HepG2 (cell line): ENCODE data around the gene NDRG3. TPM values are rescaled to one million over a fixed set of nuclear protein-coding genes. Genes with fewer than 3 reads are reported as not detected.

ENCODE experiments used
- CENPT ChIP-seq: sonication (generic); formaldehyde crosslinking; IDR thresholded peaks from 2 replicates; pipeline ENCODE4 v1.8.0; 2022; ENCODE audit warnings: low read depth, mild to moderate bottlenecking, moderate library complexity, missing genetic modification reagents
- CERS6 ChIP-seq: sonication (generic); formaldehyde crosslinking; IDR thresholded peaks from 2 replicates; pipeline ENCODE4 v1.5.0; 2020; ENCODE audit warnings: missing genetic modification reagents
- CREM ChIP-seq, 2 experiments: sonication (generic) in 1 of 2; formaldehyde crosslinking in 1 of 2; IDR thresholded peaks; 2 replicates each; pipeline versions ENCODE4 v1.4.0 to v1.6.1; 2016 to 2020; ENCODE audit warnings: antibody characterized with exemption in 1 of 2, mild to moderate bottlenecking in 1 of 2, missing genetic modification reagents in 1 of 2
- CSRNP2 ChIP-seq: sonication (generic); formaldehyde crosslinking; conservative IDR thresholded peaks from 2 replicates; pipeline ENCODE4 v1.8.0; 2022; ENCODE audit warnings: low read depth, missing genetic modification reagents
- ERF ChIP-seq: IDR thresholded peaks from 2 replicates; pipeline ENCODE4 v1.6.1; 2018; ENCODE audit warnings: missing biosample characterization, missing genetic modification reagents
- GTF3A ChIP-seq: sonication (generic); formaldehyde crosslinking; conservative IDR thresholded peaks from 2 replicates; pipeline ENCODE4 v1.4.0; 2020; ENCODE audit warnings: mild to moderate bottlenecking, missing genetic modification reagents
- HMG20A ChIP-seq: IDR thresholded peaks from 2 replicates; pipeline ENCODE4 v1.6.1; 2016; ENCODE audit warnings: borderline replicate concordance
- HMG20B ChIP-seq: conservative IDR thresholded peaks from 2 replicates; pipeline ENCODE4 v1.6.1; 2016; ENCODE audit warnings: missing genetic modification reagents, missing compliant biosample characterization
- HOXD1 ChIP-seq: sonication (generic); formaldehyde crosslinking; IDR thresholded peaks from 2 replicates; pipeline ENCODE4 v1.5.0; 2020; ENCODE audit warnings: missing genetic modification reagents
- KLF16 ChIP-seq, 2 experiments: sonication (generic) in 1 of 2; formaldehyde crosslinking in 1 of 2; IDR thresholded peaks; 2 replicates each; pipeline versions ENCODE4 v1.6.1 to v1.8.0; 2016 to 2023; ENCODE audit warnings: missing genetic modification reagents in 2 of 2, missing compliant biosample characterization in 1 of 2
- MAFF ChIP-seq: IDR thresholded peaks from 2 replicates; pipeline ENCODE4 v1.6.1; 2011; ENCODE audit warnings: low read depth, low read length, improper control_type of control experiment
- MTERF4 ChIP-seq: sonication (generic); formaldehyde crosslinking; IDR thresholded peaks from 2 replicates; pipeline ENCODE4 v1.8.0; 2023; ENCODE audit warnings: mild to moderate bottlenecking, missing genetic modification reagents
- NR2F1 ChIP-seq, 2 experiments: fragments of 450-650 bp in 1 of 2; formaldehyde crosslinking in 1 of 2; IDR thresholded peaks; 2 replicates each; pipeline versions ENCODE4 v1.5.0 to v1.6.1; 2016 to 2020; ENCODE audit warnings: mild to moderate bottlenecking in 1 of 2, missing compliant biosample characterization in 1 of 2, missing genetic modification reagents in 1 of 2, moderate library complexity in 1 of 2
- PPARG ChIP-seq: conservative IDR thresholded peaks from 2 replicates; pipeline ENCODE4 v1.6.1; 2016; ENCODE audit warnings: missing biosample characterization, missing genetic modification reagents
- RBM22 ChIP-seq: fragments of 200-400 bp; formaldehyde crosslinking; optimal IDR thresholded peaks from 2 replicates; pipeline ENCODE3; 2017; ENCODE audit warnings: mild to moderate bottlenecking, low read length, moderate library complexity
- THAP7 ChIP-seq: sonication (generic); formaldehyde crosslinking; IDR thresholded peaks from 2 replicates; pipeline ENCODE4 v1.8.1; 2023; ENCODE audit warnings: mild to moderate bottlenecking, missing genetic modification reagents
- TOPORS ChIP-seq: sonication (generic); formaldehyde crosslinking; IDR thresholded peaks from 2 replicates; pipeline ENCODE4 v1.8.0; 2023; ENCODE audit warnings: mild to moderate bottlenecking, missing genetic modification reagents
- ZBTB7A ChIP-seq: sonication (generic); formaldehyde crosslinking; IDR thresholded peaks from 2 replicates; pipeline ENCODE4 v1.8.0; 2022; ENCODE audit warnings: mild to moderate bottlenecking, missing genetic modification reagents
- ZFP36L1 ChIP-seq: sonication (generic); formaldehyde crosslinking; IDR thresholded peaks from 2 replicates; pipeline ENCODE4 v1.8.0; 2022; ENCODE audit warnings: mild to moderate bottlenecking, missing genetic modification reagents, moderate library complexity
- ZNF20 ChIP-seq: sonication (generic); formaldehyde crosslinking; IDR thresholded peaks from 2 replicates; pipeline ENCODE4 v1.4.0; 2020; ENCODE audit warnings: mild to moderate bottlenecking, moderate library complexity, missing genetic modification reagents
- ZNF335 ChIP-seq: sonication (generic); formaldehyde crosslinking; IDR thresholded peaks from 2 replicates; pipeline ENCODE4 v1.4.0; 2020; ENCODE audit warnings: missing genetic modification reagents
- ZNF615 ChIP-seq: sonication (generic); formaldehyde crosslinking; IDR thresholded peaks from 2 replicates; pipeline ENCODE4 v1.5.0; 2020; ENCODE audit warnings: mild to moderate bottlenecking, missing genetic modification reagents, borderline replicate concordance
- ZNF616 ChIP-seq: sonication (generic); formaldehyde crosslinking; IDR thresholded peaks from 2 replicates; pipeline ENCODE4 v1.5.0; 2020; ENCODE audit warnings: low read depth, mild to moderate bottlenecking, missing genetic modification reagents
- ZNF761 ChIP-seq: sonication (generic); formaldehyde crosslinking; conservative IDR thresholded peaks from 2 replicates; pipeline ENCODE4 v1.4.0; 2020; ENCODE audit warnings: mild to moderate bottlenecking, missing genetic modification reagents
- ZNF777 ChIP-seq: sonication (generic); formaldehyde crosslinking; IDR thresholded peaks from 2 replicates; pipeline ENCODE4 v1.4.0; 2020; ENCODE audit warnings: missing genetic modification reagents
- polyA plus RNA-seq, 8 experiments: library from polyadenylated mRNA; depleted of rRNA in 3 of 8; stranded (reverse) in 7 of 8; unstranded in 1 of 8; fragments of >200 nt; fragmentation: Illumina TruSeq in 4 of 8; extraction: Trizol in 4 of 8; gene quantifications; 2 replicates each; pipeline versions ENCODE4 v1.2.1 to v1.2.3, GENCODE V29; 2011 to 2016; ENCODE audit warnings: low read depth in 4 of 8, missing spikeins in 1 of 8, mixed read lengths in 1 of 8; ENCODE audit not compliant: insufficient read depth in 1 of 8
- total RNA-seq, 5 experiments: library from RNA; depleted of rRNA; stranded (reverse); fragments of >200 nt; fragmentation: Illumina TruSeq; extraction: Trizol; gene quantifications; 2 replicates each; pipeline ENCODE4 v1.2.3, GENCODE V29; 2016; ENCODE audit warnings: low read depth in 1 of 5

Gene NDRG3
- total and polyA plus RNA-seq, 2 of the 13 experiments (the other 11 are each of a cell fraction or from before 2014, with no cell fraction given): 36.0 to 40.5 TPM

GRCh38 chr20:36606158-36607066, 139.5 kb downstream of the NDRG3 start (continued):
- no peak for TF ChIP-seq ZFP36L1 (CRISPR knock-in tag)
- 0 out of 2 replicates have a peak, but pooled peaks have one; percentile 44 for TF ChIP-seq ZNF335 (CRISPR knock-in tag)
- TF ChIP-seq CENPT: no peak
- no peak for TF ChIP-seq ZNF20 (CRISPR knock-in tag)
- TF ChIP-seq PPARG (CRISPR knock-in tag): 0 out of 2 replicates have a peak, but pooled peaks have one; percentile 17
- TF ChIP-seq ZBTB7A (CRISPR knock-in tag): no peak
- TF ChIP-seq THAP7: no peak
- no peak for TF ChIP-seq CERS6 (CRISPR knock-in tag)
- peak; percentile 78 for TF ChIP-seq MAFF
- peak in 1 of 2 experiments; percentile 71; a peak in 1 of 4 replicates for TF ChIP-seq KLF16 (CRISPR knock-in tag; IDR thresholded peaks at IDR 0.05)
- no peak; the same call in 1 of the 2 replicates for TF ChIP-seq MTERF4 (CRISPR knock-in tag)
- TF ChIP-seq GTF3A (CRISPR knock-in tag): no peak
- no peak for TF ChIP-seq ZNF615 (CRISPR knock-in tag)
- no peak for TF ChIP-seq TOPORS
- TF ChIP-seq NR2F1 (CRISPR knock-in tag; IDR thresholded peaks at IDR 0.05): peak in 1 of 2 experiments; percentile 12; a peak in 1 of 4 replicates
- no peak for TF ChIP-seq ZNF761 (CRISPR knock-in tag)
- TF ChIP-seq HMG20B (CRISPR knock-in tag): no peak
- TF ChIP-seq ERF: no peak
- 0 out of 2 replicates have a peak, but pooled peaks have one; percentile 9 for TF ChIP-seq CREM (IDR thresholded peaks at IDR 0.05)
- TF ChIP-seq CREM (CRISPR knock-in tag; IDR thresholded peaks at IDR 0.05): no peak
- TF ChIP-seq RBM22: peak; percentile 90
- no peak for TF ChIP-seq ZNF777 (CRISPR knock-in tag)
- no peak for TF ChIP-seq ZNF616
- TF ChIP-seq HMG20A (CRISPR knock-in tag): peak; percentile 15; the same call in 1 of the 2 replicates
- TF ChIP-seq CSRNP2 (CRISPR knock-in tag): no peak
- TF ChIP-seq HOXD1 (CRISPR knock-in tag): peak; percentile 12; the same call in 1 of the 2 replicates
